Kidney epithelial cell (primary cell): ENCODE data around the gene TSPO. TPM values are rescaled to one million over a fixed set of nuclear protein-coding genes. Genes with fewer than 3 reads are reported as not detected.
A peak's percentile ranks its signal among the peaks of the same experiment; 100 is the strongest.

Source experiments
- DNase-seq: peaks from one replicate; pipeline ENCODE4 v3.0.0-alpha.2; 2010; ENCODE audit warnings: low read depth
- H3K27me3 ChIP-seq: 2 replicates; pipeline ENCODE4 v1.6.0; 2011; ENCODE audit warnings: low read length; ENCODE audit not compliant: control insufficient read depth, insufficient read depth
- H3K36me3 ChIP-seq: 2 replicates; pipeline ENCODE4 v1.5.1; 2011; ENCODE audit warnings: low read length; ENCODE audit not compliant: control insufficient read depth, insufficient read depth
- H3K4me3 ChIP-seq: 2 replicates; pipeline ENCODE4 v1.5.1; 2011; ENCODE audit warnings: low read depth, mild to moderate bottlenecking, control low read depth, low read length
- total RNA-seq: library from RNA; depleted of rRNA; stranded (reverse); fragments of >200 nt; gene quantifications from 2 replicates; pipeline ENCODE4 v1.2.3, GENCODE V29; 2015
- TF ChIP-seq, protein P1 (sequence below): IDR thresholded peaks from 2 replicates; pipeline ENCODE4 v1.5.1; 2011; ENCODE audit warnings: mild to moderate bottlenecking, moderate library complexity, low read length, control low read depth, inconsistent platforms; ENCODE audit not compliant: insufficient read depth, poor library complexity, severe bottlenecking

Gene TSPO
- total RNA-seq, 1 donor from 2014 or later = 394 TPM

DNA sequence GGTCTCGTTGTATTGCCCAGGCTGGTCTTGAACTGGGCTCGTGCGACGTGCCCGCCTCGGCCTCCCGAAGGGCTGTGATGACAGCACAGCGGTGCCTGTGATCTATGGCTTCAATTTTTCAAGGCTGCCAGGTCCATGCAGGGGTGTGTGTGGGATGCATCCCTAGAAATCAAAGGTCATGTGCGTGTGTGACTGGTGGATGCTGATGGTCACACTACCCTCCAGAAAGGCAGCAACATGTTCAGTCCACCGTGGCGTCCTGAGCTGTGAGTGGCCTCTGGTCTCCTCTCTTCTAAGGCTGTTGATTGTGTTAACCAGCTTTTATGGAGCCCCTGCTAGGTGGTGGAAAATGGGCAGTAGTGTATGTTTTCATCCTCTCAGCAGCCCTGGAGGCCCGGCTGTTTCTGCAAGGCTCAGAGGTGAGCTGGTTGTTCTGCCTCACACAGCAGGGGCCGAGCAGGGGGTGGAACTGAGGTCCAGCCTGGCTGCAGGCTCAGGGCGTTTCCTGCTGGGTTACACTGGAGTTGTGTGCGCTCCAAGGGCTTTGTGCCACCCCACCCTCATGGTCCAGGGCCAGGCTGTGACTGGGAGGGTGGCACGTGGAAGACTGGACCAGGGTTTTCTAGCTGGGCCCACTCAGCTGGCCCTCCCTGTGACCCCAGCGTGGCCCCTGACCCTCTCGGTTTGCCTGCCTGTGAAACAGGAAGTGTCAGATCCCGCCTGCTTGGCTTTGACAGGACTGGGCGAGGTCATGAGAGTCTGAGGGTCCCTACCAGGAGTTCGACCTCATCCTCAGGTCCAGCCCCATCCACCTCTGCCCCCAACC is 33.1 kb upstream of the TSPO start:
- TF ChIP-seq, protein P1, sequence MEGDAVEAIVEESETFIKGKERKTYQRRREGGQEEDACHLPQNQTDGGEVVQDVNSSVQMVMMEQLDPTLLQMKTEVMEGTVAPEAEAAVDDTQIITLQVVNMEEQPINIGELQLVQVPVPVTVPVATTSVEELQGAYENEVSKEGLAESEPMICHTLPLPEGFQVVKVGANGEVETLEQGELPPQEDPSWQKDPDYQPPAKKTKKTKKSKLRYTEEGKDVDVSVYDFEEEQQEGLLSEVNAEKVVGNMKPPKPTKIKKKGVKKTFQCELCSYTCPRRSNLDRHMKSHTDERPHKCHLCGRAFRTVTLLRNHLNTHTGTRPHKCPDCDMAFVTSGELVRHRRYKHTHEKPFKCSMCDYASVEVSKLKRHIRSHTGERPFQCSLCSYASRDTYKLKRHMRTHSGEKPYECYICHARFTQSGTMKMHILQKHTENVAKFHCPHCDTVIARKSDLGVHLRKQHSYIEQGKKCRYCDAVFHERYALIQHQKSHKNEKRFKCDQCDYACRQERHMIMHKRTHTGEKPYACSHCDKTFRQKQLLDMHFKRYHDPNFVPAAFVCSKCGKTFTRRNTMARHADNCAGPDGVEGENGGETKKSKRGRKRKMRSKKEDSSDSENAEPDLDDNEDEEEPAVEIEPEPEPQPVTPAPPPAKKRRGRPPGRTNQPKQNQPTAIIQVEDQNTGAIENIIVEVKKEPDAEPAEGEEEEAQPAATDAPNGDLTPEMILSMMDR = no peak
- DNase-seq = no peak
- H3K36me3 ChIP-seq = no peaks in the 10 kb centered on the region
- H3K4me3 ChIP-seq = no peak overlapping the region
- H3K27me3 ChIP-seq = no peaks in the 10 kb centered on the region

DNA sequence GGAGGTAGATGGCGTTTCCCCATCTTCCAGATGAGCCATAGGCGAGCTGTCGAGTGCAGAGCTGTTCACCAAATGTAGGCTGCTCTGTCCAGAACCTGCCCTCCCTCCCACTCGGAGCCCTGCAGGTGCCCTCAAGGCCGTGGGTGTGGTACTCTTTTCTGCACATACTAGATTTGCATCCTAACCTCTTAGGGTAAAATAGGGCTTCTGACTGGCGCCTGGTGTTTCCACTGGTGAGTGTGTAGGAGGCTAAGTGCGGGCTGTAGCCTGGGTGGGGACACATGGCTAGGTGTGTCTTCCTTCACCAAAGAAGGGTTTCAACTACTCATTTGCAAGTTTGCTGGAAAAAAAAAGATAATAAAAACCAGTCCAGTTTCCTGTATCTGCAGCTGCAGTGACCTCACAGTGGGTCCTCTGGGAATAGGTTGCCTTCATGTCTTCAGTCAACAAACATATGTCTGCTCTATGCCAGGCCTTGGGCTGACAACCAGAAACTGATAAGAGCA is 32.4 kb upstream of the TSPO start:
- Histone ChIP-seq H3K4me3 (no peak overlapping the region), H3K27me3 (no peaks in the 10 kb centered on the region), H3K36me3 (no peaks in the 10 kb centered on the region)
- DNase-seq = no peak
- TF ChIP-seq, protein P1 = no peak

DNA sequence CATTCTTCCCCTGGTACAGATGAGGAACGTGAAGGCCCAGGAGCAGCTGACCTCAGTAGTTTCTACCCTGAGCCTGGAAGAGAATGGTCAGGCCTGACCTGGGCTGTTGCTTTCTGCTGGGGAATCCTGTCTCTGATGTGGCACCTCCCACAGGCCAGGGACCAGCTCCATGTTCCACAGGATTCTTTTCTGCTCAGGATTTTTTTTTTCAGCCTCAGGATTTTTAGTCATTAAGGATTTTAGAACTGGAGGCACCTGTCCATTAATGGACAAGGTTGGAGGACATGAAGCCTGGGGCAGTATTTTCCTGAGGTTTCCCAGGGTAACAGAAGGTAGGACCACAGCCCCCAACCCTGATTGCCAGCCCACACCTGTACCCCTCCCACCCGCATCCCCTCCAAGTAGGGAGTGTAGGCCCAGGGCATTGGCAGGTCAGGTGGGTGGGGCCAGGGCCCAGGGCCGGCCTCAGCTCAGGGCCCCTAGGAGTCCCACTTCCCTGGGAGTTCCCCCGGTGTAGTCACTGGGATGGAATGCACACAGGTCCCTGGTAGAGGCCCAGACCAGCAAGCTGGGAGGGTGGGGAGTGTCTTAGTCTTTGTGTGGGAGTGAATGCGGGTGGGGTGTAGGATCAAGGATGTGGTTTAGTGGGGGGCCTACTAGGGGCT is 24.7 kb upstream of the TSPO start:
- TF ChIP-seq, protein P1 = no peak
- DNase-seq = peak; percentile 82
- Histone ChIP-seq H3K27me3 (no peaks in the 10 kb centered on the region), H3K36me3 (no peaks in the 10 kb centered on the region), H3K4me3 (no peak overlapping the region)

DNA sequence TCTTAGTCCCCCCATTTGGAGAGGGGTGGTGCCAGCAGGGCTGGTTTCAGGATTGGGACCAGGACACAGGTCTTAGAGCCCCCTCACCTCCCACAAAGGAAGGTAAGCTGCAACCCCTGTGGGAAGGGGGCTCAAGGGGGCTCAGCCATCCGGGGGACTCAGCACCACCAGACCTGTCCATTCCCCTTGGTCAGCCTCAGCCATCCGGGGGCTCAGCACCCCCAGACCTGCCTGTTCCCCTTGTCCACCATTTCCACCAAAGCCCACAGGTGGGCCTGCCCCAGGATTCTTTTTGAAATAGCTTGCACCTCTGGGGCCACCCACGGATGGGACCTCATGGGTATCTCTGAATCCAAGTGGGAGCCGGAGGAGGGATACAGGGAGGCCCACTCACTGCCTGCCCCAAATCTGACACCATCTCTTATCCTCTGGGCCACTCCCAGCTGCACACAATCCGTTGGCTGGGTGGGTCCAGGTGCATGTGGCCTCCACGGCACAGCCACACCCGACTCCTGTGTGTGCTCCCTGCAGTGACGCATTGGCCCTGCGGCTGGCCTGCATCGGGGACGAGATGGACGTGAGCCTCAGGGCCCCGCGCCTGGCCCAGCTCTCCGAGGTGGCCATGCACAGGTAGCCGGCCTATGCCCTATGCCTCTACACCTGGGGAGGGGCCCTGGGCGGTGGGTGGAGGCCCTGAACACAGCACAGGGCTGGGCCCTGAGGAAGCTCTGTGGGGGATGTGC is 24.0 kb upstream of the TSPO start:
- H3K27me3 ChIP-seq = no peaks in the 10 kb centered on the region
- TF ChIP-seq, protein P1 = no peak
- H3K4me3 ChIP-seq = no peak overlapping the region
- no peak for DNase-seq
- H3K36me3 ChIP-seq = no peaks in the 10 kb centered on the region

DNA sequence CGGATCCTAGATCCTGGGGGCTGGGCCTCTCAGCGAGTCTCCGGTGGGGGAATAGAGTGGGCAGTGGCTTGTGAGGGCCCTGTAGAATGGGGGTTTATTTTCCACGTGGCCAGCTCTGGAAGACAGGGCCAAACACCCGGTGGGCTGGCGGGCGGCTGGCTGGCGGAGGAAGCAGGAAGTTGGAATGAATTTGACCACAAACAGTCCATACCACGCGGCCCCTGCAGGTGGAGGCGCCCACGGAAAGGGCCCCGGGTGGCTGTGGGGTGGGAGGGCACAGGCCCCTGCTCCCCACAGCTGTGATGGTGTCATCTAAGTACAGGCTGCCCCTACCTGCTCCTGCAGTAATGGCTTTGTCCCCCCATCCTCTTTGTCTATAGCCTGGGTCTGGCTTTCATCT is 23.2 kb upstream of the TSPO start:
- Histone ChIP-seq H3K27me3 (no peaks in the 10 kb centered on the region), H3K36me3 (no peaks in the 10 kb centered on the region), H3K4me3 (no peak overlapping the region)
- TF ChIP-seq, protein P1 = no peak
- no peak for DNase-seq
